Activated naive CD8-positive, alpha-beta T cell treated with anti-CD3 and anti-CD28 coated beads, Interleukin-2, amount 10 ng/mL, durations not matched to agents 7 days and 5 days (primary cell): Measurements from ENCODE around the gene RGS6. TPM values are rescaled to one million over a fixed set of nuclear protein-coding genes. Genes with fewer than 3 reads are reported as not detected.
A peak's percentile ranks its signal among the peaks of the same experiment; 100 is the strongest.

Source experiments
- ATAC-seq: fragments of 150-1000 bp; cut with Tn5 transposase; one replicate; pipeline ENCODE4 v1.10.0; 2021; ENCODE audit warnings: low read depth, moderate library complexity
- POLR2A ChIA-PET: fragments of 350-600 bp; sonication (Branson Sonifier 250); formaldehyde crosslinking; loops from one replicate; lab custom pipeline; 2021; ENCODE audit warnings: antibody characterized with exemption; lab: Charles Lee
- DNase-seq: peaks from one replicate; pipeline ENCODE4 v3.0.0; 2021
- H3K27ac Mint-ChIP-seq: one replicate; pipeline ENCODE4 v1.8.0; 2022; ENCODE audit warnings: mild to moderate bottlenecking, mixed read lengths
- H3K27me3 Mint-ChIP-seq: one replicate; pipeline ENCODE4 v1.8.0; 2022; ENCODE audit warnings: mild to moderate bottlenecking, moderate library complexity, mixed read lengths
- H3K36me3 Mint-ChIP-seq: one replicate; pipeline ENCODE4 v1.8.0; 2021; ENCODE audit warnings: mild to moderate bottlenecking, mixed read lengths
- H3K4me1 Mint-ChIP-seq: one replicate; pipeline ENCODE4 v1.8.0; 2021; ENCODE audit warnings: mixed read lengths
- H3K4me3 Mint-ChIP-seq: one replicate; pipeline ENCODE4 v1.8.0; 2022; ENCODE audit warnings: mild to moderate bottlenecking, moderate library complexity, mixed read lengths
- H3K9me3 Mint-ChIP-seq: one replicate; pipeline ENCODE4 v1.8.0; 2021; ENCODE audit warnings: mixed read lengths
- total RNA-seq, 2 experiments: library from RNA; stranded (reverse); gene quantifications; one replicate each; pipeline ENCODE4 v1.2.3, GENCODE V29; 2021

The RGS6 gene
- total RNA-seq, 2 experiments from 2014 or later, result 0.08 TPM; not detected in 1

DNA sequence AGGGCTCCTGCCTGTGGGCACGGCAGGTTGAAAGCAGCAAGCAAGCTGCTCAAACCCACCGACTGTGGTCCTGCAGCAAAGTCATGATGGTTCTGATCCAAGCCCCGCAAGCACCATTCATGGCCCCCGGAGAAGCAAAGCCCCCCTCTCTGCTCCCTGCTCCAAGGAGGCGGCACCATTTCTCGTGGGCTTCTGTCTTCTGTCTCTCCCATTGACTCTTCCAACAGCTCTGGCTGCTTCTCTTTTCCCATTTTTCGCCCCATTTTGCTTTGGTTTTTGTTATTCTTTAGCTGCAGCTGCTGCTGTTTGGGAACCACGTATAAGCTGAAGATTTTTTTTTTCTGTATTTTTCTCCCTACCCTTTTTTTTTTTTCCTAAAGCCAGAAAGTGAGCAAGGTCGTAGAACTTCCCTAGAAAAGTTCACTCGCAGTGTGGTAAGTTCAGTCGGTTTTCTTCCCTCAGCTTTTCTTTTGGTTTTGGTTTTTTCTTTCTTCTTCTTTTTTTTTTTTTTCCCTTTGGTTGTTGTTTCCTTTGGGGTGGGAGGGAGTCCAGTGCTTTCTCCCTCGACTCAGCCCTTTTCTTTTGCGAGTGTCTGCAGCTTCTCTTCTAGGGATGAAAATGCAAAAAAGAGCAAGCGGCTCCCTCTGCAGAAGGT lies 607.6 kb downstream of the RGS6 start:
- ATAC-seq, result no peak

GRCh38 chr14:72540836-72541235 lies 608.6 kb downstream of the RGS6 start:
- Mint-ChIP-seq H3K4me1 (peaks cover 39% of the 10 kb centered on the region), H3K9me3 (no peaks in the 10 kb centered on the region), H3K27me3 (peaks cover 22% of the 10 kb centered on the region), H3K27ac (no peak overlapping the region), H3K4me3 (no peak overlapping the region), H3K36me3 (peaks cover 2% of the 10 kb centered on the region)
- no peak for DNase-seq
- POLR2A ChIA-PET, result interaction anchor here (0.8 kb wide), 1 partner anchor 8 kb away, joined by 4 read pairs; no protein-coding TSS in a partner anchor
- ATAC-seq, result no peak

More for the DNA sequence above, 607.6 kb downstream of the RGS6 start:
- Mint-ChIP-seq H3K4me3 (peak overlapping the region; percentile 54), H3K27ac (no peak overlapping the region), H3K36me3 (peaks cover 3% of the 10 kb centered on the region), H3K9me3 (no peaks in the 10 kb centered on the region), H3K4me1 (peaks cover 44% of the 10 kb centered on the region), H3K27me3 (peaks cover 22% of the 10 kb centered on the region)
- no peak for DNase-seq
- POLR2A ChIA-PET, result interaction anchor here (0.7 to 0.8 kb wide), 3 partner anchors 12 to 181 kb away, joined by 3 to 4 read pairs (median 3); no protein-coding TSS in a partner anchor

DNA sequence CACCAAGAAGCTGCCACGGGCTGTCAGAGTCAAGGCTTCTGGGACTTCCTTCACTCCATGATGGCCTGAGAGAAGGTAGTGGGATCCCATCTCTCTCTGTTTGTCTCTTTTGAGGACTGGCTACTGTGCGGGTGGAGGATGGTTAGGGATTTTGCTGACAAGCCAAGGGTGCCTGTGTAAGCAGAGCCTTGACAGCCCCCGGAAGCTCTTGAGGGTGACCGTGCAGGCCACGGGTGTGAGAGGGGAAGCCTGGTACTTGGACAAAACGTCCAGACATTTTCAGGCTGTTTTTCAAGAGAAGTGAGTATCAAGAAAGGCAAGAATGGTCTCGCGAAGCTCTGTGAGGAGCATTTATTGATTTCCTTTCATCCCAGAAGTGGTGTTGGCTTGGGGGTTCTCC lies 609.3 kb downstream of the RGS6 start:
- Mint-ChIP-seq H3K27me3 (peaks cover 26% of the 10 kb centered on the region), H3K4me1 (peaks cover 37% of the 10 kb centered on the region), H3K4me3 (no peak overlapping the region), H3K36me3 (peaks cover 2% of the 10 kb centered on the region), H3K27ac (no peak overlapping the region), H3K9me3 (no peaks in the 10 kb centered on the region)
- DNase-seq (no peak), ATAC-seq (no peak)
- POLR2A ChIA-PET, result interaction anchor here (0.8 kb wide), 1 partner anchor 9 kb away, joined by 4 read pairs; no protein-coding TSS in a partner anchor

DNA sequence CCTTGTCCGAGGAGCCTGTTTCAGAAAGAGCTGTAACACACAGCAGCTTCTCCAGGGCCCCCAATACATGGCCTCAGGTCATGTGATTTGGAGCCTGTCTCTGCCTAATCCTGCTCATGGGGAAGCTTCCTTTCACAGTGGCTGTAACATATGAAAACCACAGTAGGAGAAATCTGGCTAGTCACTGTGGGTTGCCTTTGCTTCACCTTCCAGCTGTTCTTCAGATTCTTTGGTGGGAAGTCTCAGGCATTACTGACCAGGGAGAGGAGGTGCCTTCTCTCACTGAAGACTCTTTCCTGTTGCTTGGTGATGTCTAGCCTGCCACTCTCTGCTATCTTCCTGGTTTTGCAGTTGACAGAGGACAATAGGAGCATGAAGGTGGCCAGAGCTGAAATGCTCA lies 611.1 kb downstream of the RGS6 start:
- Mint-ChIP-seq H3K4me1 (peaks cover 30% of the 10 kb centered on the region), H3K27ac (no peak overlapping the region), H3K9me3 (no peaks in the 10 kb centered on the region), H3K27me3 (peaks cover 19% of the 10 kb centered on the region), H3K4me3 (no peak overlapping the region), H3K36me3 (no peaks in the 10 kb centered on the region)
- ATAC-seq (no peak), DNase-seq (no peak)
- POLR2A ChIA-PET, result interaction anchor here (0.9 to 1.2 kb wide), 2 partner anchors 9 to 351 kb away, joined by 3 read pairs; partner anchors contain the start of gene DPF3

DNA sequence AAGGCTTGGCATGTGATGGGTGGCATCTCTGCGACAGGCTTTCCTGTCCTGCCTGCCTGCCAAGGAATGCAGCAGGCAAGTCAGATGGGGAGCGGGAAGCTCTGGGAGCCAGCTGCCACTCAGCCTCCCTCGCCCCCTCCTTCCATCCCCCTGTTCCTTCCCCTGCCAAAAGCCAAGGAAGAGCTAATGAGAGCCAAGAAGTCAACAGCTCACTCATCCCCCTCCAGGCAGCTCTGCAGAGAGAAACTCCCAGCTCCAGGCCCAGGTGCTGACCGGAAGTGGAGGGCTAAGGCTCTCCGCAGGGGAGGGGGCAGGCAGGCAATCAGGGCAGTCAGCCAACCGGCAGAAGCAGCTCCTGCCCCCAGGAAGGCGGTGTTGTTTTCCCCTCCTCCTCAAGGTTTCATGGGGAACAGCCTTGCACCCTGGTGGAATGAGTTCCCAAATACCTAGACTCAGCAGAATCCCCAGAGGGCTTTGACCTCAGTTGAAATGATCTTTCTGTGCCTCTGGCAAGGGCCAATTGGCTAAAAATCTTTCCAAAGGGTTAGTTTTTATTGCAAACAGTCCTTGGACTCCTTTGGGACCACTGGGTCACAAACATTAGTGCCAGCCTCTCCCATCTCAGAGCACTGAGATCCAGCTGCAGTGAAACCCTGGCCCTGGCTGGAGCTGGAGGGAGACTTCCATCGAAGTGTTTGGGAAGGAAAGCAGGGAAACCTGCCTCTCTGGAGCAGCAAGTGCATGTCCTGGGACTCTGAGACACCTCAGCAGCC lies 612.6 kb downstream of the RGS6 start:
- POLR2A ChIA-PET, result interaction anchor here (0.8 kb wide), 1 partner anchor 28 kb away, joined by 6 read pairs; no protein-coding TSS in a partner anchor
- no peaks in the 10 kb centered on the region for H3K36me3 Mint-ChIP-seq
- H3K9me3 Mint-ChIP-seq, result no peaks in the 10 kb centered on the region
- H3K27me3 Mint-ChIP-seq, result peaks cover 19% of the 10 kb centered on the region
- H3K4me1 Mint-ChIP-seq, result peaks cover 24% of the 10 kb centered on the region
- ATAC-seq (no peak), DNase-seq (no peak)
- no peak overlapping the region for H3K4me3 Mint-ChIP-seq
- H3K27ac Mint-ChIP-seq, result no peak overlapping the region

DNA sequence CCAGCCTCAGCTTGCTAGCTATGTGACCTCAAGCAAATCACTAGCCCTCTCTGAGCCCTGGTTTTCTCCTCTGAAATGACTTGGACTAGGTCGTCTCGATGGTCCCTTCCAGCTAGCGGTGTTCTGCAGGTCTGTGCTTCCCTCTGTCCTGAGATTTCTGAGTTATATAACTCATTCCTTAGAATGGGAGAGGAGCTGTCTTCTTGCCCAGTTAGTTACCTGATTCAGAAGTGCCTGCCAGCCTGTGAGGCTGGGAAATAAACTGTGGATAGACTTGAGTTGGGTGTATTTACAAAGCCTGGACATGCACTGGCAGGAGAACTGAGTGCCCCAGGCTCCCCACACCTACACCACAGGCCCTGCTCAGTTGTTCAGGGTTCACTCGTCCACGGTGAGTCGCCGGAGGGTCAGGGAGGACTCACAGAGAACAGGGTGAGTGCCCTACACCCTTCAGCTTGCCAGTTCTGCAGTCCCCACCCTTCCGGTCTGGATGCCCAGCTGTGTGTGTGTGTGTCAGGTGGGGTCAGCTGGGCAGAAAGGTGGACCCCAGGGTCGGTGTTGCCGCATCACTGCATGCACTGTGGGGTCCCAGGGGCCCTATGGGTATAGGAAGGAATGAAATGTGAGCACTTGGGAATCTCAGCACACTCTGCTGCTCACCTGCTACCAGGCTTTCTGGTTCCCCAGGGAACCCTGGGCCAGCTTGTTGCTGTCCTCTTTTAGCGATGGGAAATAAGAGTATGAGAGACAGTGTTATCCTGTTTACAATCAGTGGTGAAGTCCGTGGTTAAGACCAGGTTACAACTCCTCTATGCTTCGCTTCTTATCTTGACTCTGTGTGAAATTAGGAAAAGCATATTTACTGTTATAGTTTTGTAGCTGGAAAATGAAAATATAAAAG lies 613.4 kb downstream of the RGS6 start:
- Mint-ChIP-seq H3K36me3 (no peaks in the 10 kb centered on the region), H3K4me3 (no peak overlapping the region), H3K4me1 (peaks cover 24% of the 10 kb centered on the region), H3K9me3 (no peaks in the 10 kb centered on the region), H3K27ac (no peak overlapping the region), H3K27me3 (peaks cover 19% of the 10 kb centered on the region)
- ATAC-seq, result no peak
- DNase-seq, result no peak
- POLR2A ChIA-PET, result interaction anchor here (0.8 kb wide), 1 partner anchor 29 kb away, joined by 6 read pairs; no protein-coding TSS in a partner anchor

DNA sequence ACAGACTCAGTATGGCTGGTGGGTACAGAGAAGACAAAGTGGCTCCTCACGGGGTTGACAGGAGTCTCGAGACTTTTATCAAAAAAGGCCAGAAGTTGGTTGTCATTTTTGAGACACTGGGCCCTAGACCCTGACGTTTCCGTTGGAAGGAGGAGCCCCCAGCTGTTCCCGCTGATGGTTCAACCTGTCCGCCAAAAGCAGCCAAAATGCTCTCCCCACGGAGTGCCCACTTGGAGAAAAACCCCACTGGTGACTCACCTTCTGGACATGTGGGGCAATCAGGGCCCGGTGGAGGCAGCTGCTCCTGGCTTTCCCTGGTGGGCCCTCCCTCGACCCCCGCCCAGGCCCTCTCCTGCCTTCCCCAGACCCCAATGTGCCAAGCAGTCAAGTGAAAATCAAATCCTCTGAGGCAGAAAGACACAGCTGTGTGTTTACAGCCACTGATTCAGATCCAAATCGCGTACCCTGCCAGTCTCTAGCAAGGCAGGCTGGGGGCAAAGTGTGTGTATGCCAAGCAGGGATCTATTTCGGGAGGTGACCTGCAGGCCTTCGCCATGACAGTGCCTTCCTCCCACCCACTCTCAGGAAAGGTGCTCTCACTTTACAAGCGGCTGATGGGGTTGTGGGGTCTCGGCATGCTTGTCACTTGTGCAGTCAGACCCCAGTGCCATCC lies 614.3 kb downstream of the RGS6 start:
- H3K27ac Mint-ChIP-seq, result no peak overlapping the region
- H3K9me3 Mint-ChIP-seq, result no peaks in the 10 kb centered on the region
- no peak overlapping the region for H3K4me3 Mint-ChIP-seq
- no peaks in the 10 kb centered on the region for H3K36me3 Mint-ChIP-seq
- no peak for ATAC-seq
- H3K27me3 Mint-ChIP-seq, result peaks cover 20% of the 10 kb centered on the region
- peaks cover 24% of the 10 kb centered on the region for H3K4me1 Mint-ChIP-seq
- POLR2A ChIA-PET, result no interaction called here
- DNase-seq, result no peak

- H3K4me3 Mint-ChIP-seq, result no peak overlapping the region
- H3K36me3 Mint-ChIP-seq, result no peaks in the 10 kb centered on the region
- no peaks in the 10 kb centered on the region for H3K9me3 Mint-ChIP-seq
- ATAC-seq (no peak), DNase-seq (no peak)
- peaks cover 26% of the 10 kb centered on the region for H3K27me3 Mint-ChIP-seq
- H3K27ac Mint-ChIP-seq, result no peak overlapping the region
- H3K4me1 Mint-ChIP-seq, result peaks cover 25% of the 10 kb centered on the region
- POLR2A ChIA-PET, result no interaction called here
These were observed 615.8 kb downstream of the RGS6 start for GRCh38 chr14:72547999-72548398.

- DNase-seq (no peak), ATAC-seq (no peak)
- peaks cover 18% of the 10 kb centered on the region for H3K4me1 Mint-ChIP-seq
- POLR2A ChIA-PET, result no interaction called here
- no peaks in the 10 kb centered on the region for H3K36me3 Mint-ChIP-seq
- H3K4me3 Mint-ChIP-seq, result no peak overlapping the region
- no peak overlapping the region for H3K27ac Mint-ChIP-seq
- H3K27me3 Mint-ChIP-seq, result peaks cover 37% of the 10 kb centered on the region
- no peaks in the 10 kb centered on the region for H3K9me3 Mint-ChIP-seq
These were observed 616.8 kb downstream of the RGS6 start for GRCh38 chr14:72549026-72549425.

GRCh38 chr14:72549854-72550253 lies 617.6 kb downstream of the RGS6 start:
- DNase-seq (no peak), ATAC-seq (no peak)
- no peaks in the 10 kb centered on the region for H3K9me3 Mint-ChIP-seq
- H3K4me1 Mint-ChIP-seq, result peaks cover 18% of the 10 kb centered on the region
- H3K27ac Mint-ChIP-seq, result no peak overlapping the region
- H3K36me3 Mint-ChIP-seq, result no peaks in the 10 kb centered on the region
- POLR2A ChIA-PET, result no interaction called here
- peaks cover 39% of the 10 kb centered on the region for H3K27me3 Mint-ChIP-seq
- H3K4me3 Mint-ChIP-seq, result no peak overlapping the region

GRCh38 chr14:72550513-72550912 lies 618.3 kb downstream of the RGS6 start:
- Mint-ChIP-seq H3K27me3 (peaks cover 41% of the 10 kb centered on the region), H3K27ac (no peak overlapping the region), H3K4me3 (no peak overlapping the region), H3K9me3 (no peaks in the 10 kb centered on the region), H3K4me1 (peaks cover 18% of the 10 kb centered on the region), H3K36me3 (no peaks in the 10 kb centered on the region)
- no peak for ATAC-seq
- POLR2A ChIA-PET, result no interaction called here
- no peak for DNase-seq

DNA sequence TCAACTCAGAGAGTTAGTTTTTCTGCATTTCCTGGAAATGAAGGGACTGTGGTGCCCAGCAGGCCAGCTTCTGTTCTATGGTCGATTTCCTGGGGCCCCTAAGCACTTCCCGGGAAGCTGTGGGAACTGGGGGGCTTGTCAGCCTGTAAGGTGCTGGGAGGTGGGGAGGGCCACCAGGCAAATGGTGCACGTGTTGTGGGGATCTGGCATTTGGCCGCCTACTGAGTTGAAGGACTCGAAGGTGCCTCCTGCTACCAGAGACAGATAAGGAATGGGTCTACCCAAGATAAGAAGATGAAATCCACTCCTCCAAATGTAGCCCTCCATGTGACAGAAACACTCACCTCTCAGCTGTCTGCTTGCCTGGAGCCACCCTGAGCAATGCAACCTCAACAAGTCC lies 620.0 kb downstream of the RGS6 start:
- no peaks in the 10 kb centered on the region for H3K36me3 Mint-ChIP-seq
- peaks cover 44% of the 10 kb centered on the region for H3K27me3 Mint-ChIP-seq
- DNase-seq, result no peak
- H3K4me1 Mint-ChIP-seq, result peaks cover 10% of the 10 kb centered on the region
- H3K4me3 Mint-ChIP-seq, result no peak overlapping the region
- no peaks in the 10 kb centered on the region for H3K9me3 Mint-ChIP-seq
- ATAC-seq, result no peak
- POLR2A ChIA-PET, result interaction anchor here (0.6 to 1.2 kb wide), 4 partner anchors 9 to 167 kb away, joined by 3 read pairs; no protein-coding TSS in a partner anchor
- H3K27ac Mint-ChIP-seq, result no peak overlapping the region
